GM19455 (cell line): ENCODE results near the gene HOXB4.

Experiments
- ATAC-seq: cut with Tn5 transposase; IDR thresholded peaks from one replicate; pipeline ENCODE4 v1.9.1; 2021; ENCODE audit not compliant: unreplicated experiment

The HOXB4 gene

GRCh38 chr17:48615047-48615962 is 37.2 kb upstream of the HOXB4 start, which contains the start of gene HOXB8:
TSS of gene HOXB8 (minus strand) at chr17:48615292. CDS start at chr17:48614704, 588 bp downstream.
- no peak for ATAC-seq

- ATAC-seq = no peak
Observed at GRCh38 chr17:48613862-48614694, 35.9 kb upstream of the HOXB4 start.

GRCh38 chr17:48612854-48613691 is 34.9 kb upstream of the HOXB4 start:
- ATAC-seq = no peak

- ATAC-seq = no peak
Observed at GRCh38 chr17:48612456-48612853, 34.3 kb upstream of the HOXB4 start.

- no peak for ATAC-seq
Observed at GRCh38 chr17:48611681-48612455, 33.7 kb upstream of the HOXB4 start.

GRCh38 chr17:48611213-48611612 is 33.1 kb upstream of the HOXB4 start:
- ATAC-seq = no peak

- ATAC-seq = no peak
Observed at GRCh38 chr17:48610282-48611211, 32.4 kb upstream of the HOXB4 start, which contains the start of gene HOXB7. TSS of gene HOXB7 (minus strand) at chr17:48611017. CDS start at chr17:48610918, 99 bp downstream.

GRCh38 chr17:48609759-48610281 is 31.7 kb upstream of the HOXB4 start:
- ATAC-seq = no peak

- no peak for ATAC-seq
Observed at GRCh38 chr17:48609033-48609432, 30.9 kb upstream of the HOXB4 start.

GRCh38 chr17:48608494-48608834 is 30.3 kb upstream of the HOXB4 start:
- no peak for ATAC-seq

- ATAC-seq = no peak
Observed at GRCh38 chr17:48606892-48607614, 28.9 kb upstream of the HOXB4 start.

- ATAC-seq = no peak
Observed at GRCh38 chr17:48605991-48606891, 28.1 kb upstream of the HOXB4 start.

- no peak for ATAC-seq
Observed at GRCh38 chr17:48605409-48605919, 27.3 kb upstream of the HOXB4 start.

GRCh38 chr17:48604770-48605329 is 26.7 kb upstream of the HOXB4 start, which contains the start of gene HOXB6:
TSS of gene HOXB6 (minus strand) at chr17:48604986. CDS start at chr17:48598150, 6,836 bp downstream.
- ATAC-seq = no peak

- no peak for ATAC-seq
Observed at GRCh38 chr17:48603959-48604769, 26.0 kb upstream of the HOXB4 start.
